GM12892 (cell line): Measurements from ENCODE around the gene LETMD1.

ENCODE experiments used
- POLR2A ChIP-seq: IDR thresholded peaks from 2 replicates; pipeline ENCODE4 v1.6.1; 2011; ENCODE audit warnings: low read depth, low read length, control low read depth
- TAF1 ChIP-seq: IDR thresholded peaks from 2 replicates; pipeline ENCODE4 v1.6.1; 2011; ENCODE audit warnings: low read depth, mild to moderate bottlenecking, control low read depth, low read length, borderline replicate concordance

- no peak for TF ChIP-seq POLR2A
- no peak for TF ChIP-seq TAF1
These were observed 19.6 kb downstream of the LETMD1 start for GRCh38 chr12:51067771-51068170.
